Right lobe of liver (tissue), 4 donors: ENCODE data around the gene GALNTL6.

Source experiments
- CTCF ChIP-seq, 4 donors: fragments of 200-600 bp in 3 of 4; fragments of 450-650 bp in 1 of 4; IDR thresholded peaks; one replicate each; pipeline versions ENCODE4 v1.5.1 to v1.8.0; 2016 to 2022; ENCODE audit warnings: antibody characterized with exemption in 4 of 4, mild to moderate bottlenecking in 2 of 4
- POLR2A ChIP-seq: fragments of 450-650 bp; IDR thresholded peaks from one replicate; pipeline ENCODE4 v1.6.1; 2017; ENCODE audit warnings: antibody characterized with exemption, mild to moderate bottlenecking
- donor health status: DM: no; HTN: no; CAD: no.
- donor health status: DM: no; HTN: no; CAD: no.
- donor health status: DM: no; HTN: yes; CAD: no.

- no peak for TF ChIP-seq CTCF (IDR thresholded peaks at IDR 0.05)
- TF ChIP-seq POLR2A: no peak
Measured at GRCh38 chr4:172705565-172705964, 892.4 kb downstream of the GALNTL6 start.
